Measurements from ENCODE around the gene WNT6.

The WNT6 gene

DNA sequence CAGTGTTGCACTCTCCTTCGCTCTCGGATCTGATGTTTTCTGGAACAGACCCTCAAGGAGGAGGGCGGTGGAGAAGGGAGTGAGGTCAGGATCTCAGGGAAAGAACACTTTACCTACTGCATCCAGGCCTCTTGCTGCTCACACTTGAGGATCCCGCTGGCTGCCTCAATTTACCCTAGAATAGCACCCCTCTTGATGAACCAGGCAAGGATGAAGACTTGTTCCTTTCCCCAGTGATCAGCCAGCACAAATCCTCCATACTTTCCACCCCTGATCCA is 35.2 kb downstream of the WNT6 start:
- H3K36me3 ChIP-seq (ENCODE audit: insufficient read depth, low read length) = no peaks in the 10 kb centered on the region
- H3K9me3 ChIP-seq (ENCODE audit: control insufficient read depth, insufficient read depth, low read length) = no peaks in the 10 kb centered on the region
- H3K9ac ChIP-seq (ENCODE audit: low read depth, low read length) = no peak overlapping the region; the same call in 1 of the 2 replicates
- peaks cover 26% of the 10 kb centered on the region for H3K4me1 ChIP-seq (ENCODE audit: insufficient read depth, low read length)

GRCh38 chr2:218895326-218895725 is 35.7 kb downstream of the WNT6 start:
- peaks cover 26% of the 10 kb centered on the region for H3K4me1 ChIP-seq (ENCODE audit: insufficient read depth, low read length)
- no peak overlapping the region for H3K9ac ChIP-seq (ENCODE audit: low read depth, low read length)
- no peaks in the 10 kb centered on the region for H3K9me3 ChIP-seq (ENCODE audit: control insufficient read depth, insufficient read depth, low read length)
- no peaks in the 10 kb centered on the region for H3K36me3 ChIP-seq (ENCODE audit: insufficient read depth, low read length)

GRCh38 chr2:218895759-218896500 is 36.3 kb downstream of the WNT6 start:
- peak overlapping the region; percentile 46; the same call in 1 of the 2 replicates for H3K9ac ChIP-seq (ENCODE audit: low read depth, low read length)
- peaks cover 26% of the 10 kb centered on the region for H3K4me1 ChIP-seq (ENCODE audit: insufficient read depth, low read length)
- H3K36me3 ChIP-seq (ENCODE audit: insufficient read depth, low read length) = no peaks in the 10 kb centered on the region
- H3K9me3 ChIP-seq (ENCODE audit: control insufficient read depth, insufficient read depth, low read length) = no peaks in the 10 kb centered on the region

GRCh38 chr2:218896501-218897393 is 37.1 kb downstream of the WNT6 start:
- peaks cover 26% of the 10 kb centered on the region for H3K4me1 ChIP-seq (ENCODE audit: insufficient read depth, low read length)
- no peaks in the 10 kb centered on the region for H3K9me3 ChIP-seq (ENCODE audit: control insufficient read depth, insufficient read depth, low read length)
- H3K9ac ChIP-seq (ENCODE audit: low read depth, low read length) = peak overlapping the region; percentile 46; the same call in 1 of the 2 replicates
- H3K36me3 ChIP-seq (ENCODE audit: insufficient read depth, low read length) = no peaks in the 10 kb centered on the region

GRCh38 chr2:218897394-218898108 is 37.9 kb downstream of the WNT6 start:
- H3K9ac ChIP-seq (ENCODE audit: low read depth, low read length) = peak overlapping the region; percentile 46; the same call in 1 of the 2 replicates
- peaks cover 26% of the 10 kb centered on the region for H3K4me1 ChIP-seq (ENCODE audit: insufficient read depth, low read length)
- H3K36me3 ChIP-seq (ENCODE audit: insufficient read depth, low read length) = no peaks in the 10 kb centered on the region
- H3K9me3 ChIP-seq (ENCODE audit: control insufficient read depth, insufficient read depth, low read length) = no peaks in the 10 kb centered on the region

DNA sequence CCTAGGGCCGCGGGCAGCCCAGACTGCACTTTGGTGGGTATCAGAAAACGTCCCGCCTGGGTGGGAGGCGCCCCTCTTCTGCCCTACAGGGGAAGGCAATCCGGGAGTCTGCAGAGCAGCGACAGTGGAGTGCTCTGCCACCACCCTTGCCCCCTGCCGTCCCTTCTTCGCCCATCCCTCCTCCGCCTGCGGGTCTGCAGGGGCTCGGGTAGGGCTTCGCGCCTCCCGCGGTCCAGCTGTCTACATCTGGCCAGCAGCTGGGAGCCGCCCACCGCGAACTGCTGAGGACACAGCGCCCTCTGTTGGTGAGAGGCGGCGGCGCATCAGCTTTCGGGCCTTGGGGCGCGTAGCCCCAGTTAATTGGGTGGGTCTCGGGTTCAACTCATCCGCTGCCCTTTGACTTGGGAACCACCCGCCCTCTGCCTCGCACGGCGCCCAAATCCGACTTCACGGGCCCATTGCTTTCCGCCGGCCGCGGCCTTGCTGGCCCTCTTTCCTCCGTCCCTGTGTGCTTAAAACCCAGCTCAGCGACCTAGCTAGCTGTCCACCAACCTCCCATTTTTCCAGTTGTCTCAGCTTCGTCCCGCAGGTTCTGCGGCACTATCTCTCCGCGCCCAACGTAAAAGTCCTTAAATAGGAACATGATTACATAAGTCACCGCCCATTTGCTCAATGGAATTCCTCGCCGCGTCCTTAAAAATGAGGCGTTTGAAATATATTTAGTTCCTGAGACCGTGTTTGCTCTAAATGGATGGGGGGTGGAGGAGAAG is 38.7 kb downstream of the WNT6 start:
- Histone ChIP-seq H3K9ac (ENCODE audit: low read depth, low read length) (peak overlapping the region; percentile 46; the same call in 1 of the 2 replicates), H3K36me3 (ENCODE audit: insufficient read depth, low read length) (no peaks in the 10 kb centered on the region), H3K4me1 (ENCODE audit: insufficient read depth, low read length) (peaks cover 26% of the 10 kb centered on the region), H3K9me3 (ENCODE audit: control insufficient read depth, insufficient read depth, low read length) (no peaks in the 10 kb centered on the region)

GRCh38 chr2:218899147-218899546 is 39.5 kb downstream of the WNT6 start:
- Histone ChIP-seq H3K9me3 (ENCODE audit: control insufficient read depth, insufficient read depth, low read length) (no peaks in the 10 kb centered on the region), H3K36me3 (ENCODE audit: insufficient read depth, low read length) (no peaks in the 10 kb centered on the region), H3K4me1 (ENCODE audit: insufficient read depth, low read length) (peaks cover 20% of the 10 kb centered on the region), H3K9ac (ENCODE audit: low read depth, low read length) (no peak overlapping the region)

DNA sequence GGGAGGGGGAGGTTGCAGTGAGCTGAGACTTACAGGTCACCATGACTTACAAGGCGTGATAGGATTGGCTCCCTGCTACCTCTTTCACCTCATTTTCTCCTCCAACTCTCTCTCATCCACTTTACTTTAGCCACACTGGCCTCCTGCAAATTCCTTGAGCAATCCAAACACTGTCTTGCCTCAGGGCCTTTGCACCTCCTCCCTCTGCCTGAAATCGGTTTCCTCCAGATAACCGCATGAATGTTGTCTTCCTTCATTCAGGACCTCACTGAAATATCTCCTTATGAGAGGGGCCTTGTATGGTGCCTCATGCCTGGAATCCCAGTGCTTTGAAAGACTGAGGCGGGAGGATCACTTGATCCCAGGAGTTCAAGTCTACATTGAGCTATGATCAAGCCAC is 42.8 kb downstream of the WNT6 start:
- H3K9me3 ChIP-seq (ENCODE audit: control insufficient read depth, insufficient read depth, low read length) = no peaks in the 10 kb centered on the region
- H3K9ac ChIP-seq (ENCODE audit: low read depth, low read length) = no peak overlapping the region
- H3K36me3 ChIP-seq (ENCODE audit: insufficient read depth, low read length) = no peaks in the 10 kb centered on the region

GRCh38 chr2:218904176-218904575 is 44.6 kb downstream of the WNT6 start:
- Histone ChIP-seq H3K9me3 (ENCODE audit: control insufficient read depth, insufficient read depth, low read length) (no peaks in the 10 kb centered on the region), H3K4me1 (ENCODE audit: insufficient read depth, low read length) (no peaks in the 10 kb centered on the region), H3K9ac (ENCODE audit: low read depth, low read length) (no peak overlapping the region), H3K36me3 (ENCODE audit: insufficient read depth, low read length) (no peaks in the 10 kb centered on the region)

More for the DNA sequence above, 42.8 kb downstream of the WNT6 start:
- no peaks in the 10 kb centered on the region for H3K4me1 ChIP-seq (ENCODE audit: insufficient read depth, low read length)

- no peaks in the 10 kb centered on the region for H3K36me3 ChIP-seq (ENCODE audit: insufficient read depth, low read length)
- H3K9me3 ChIP-seq (ENCODE audit: control insufficient read depth, insufficient read depth, low read length) = no peaks in the 10 kb centered on the region
- peaks cover 6% of the 10 kb centered on the region for H3K4me1 ChIP-seq (ENCODE audit: insufficient read depth, low read length)
- H3K9ac ChIP-seq (ENCODE audit: low read depth, low read length) = peak overlapping the region; percentile 72
Observed at GRCh38 chr2:218908721-218909619, 49.4 kb downstream of the WNT6 start.

DNA sequence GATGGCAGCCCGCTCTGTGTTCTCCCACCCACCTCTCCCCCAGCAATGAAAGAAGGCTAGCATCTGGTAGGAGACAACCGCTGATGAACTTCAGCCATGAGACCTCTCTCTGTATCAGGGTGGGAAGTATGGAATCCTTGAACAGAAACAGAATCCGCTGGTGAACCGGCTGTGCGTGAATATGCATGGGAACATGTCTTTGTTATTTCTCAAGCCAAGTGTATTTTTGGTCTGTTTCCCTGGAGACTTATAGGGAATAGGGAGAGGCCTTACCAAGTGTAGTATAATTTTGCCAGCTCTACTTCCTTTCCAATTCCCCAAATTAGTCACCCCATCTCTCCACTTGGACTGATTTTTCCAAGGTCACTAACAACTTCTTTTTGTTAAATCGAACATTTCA is 51.1 kb downstream of the WNT6 start:
- Histone ChIP-seq H3K4me1 (ENCODE audit: insufficient read depth, low read length) (peaks cover 6% of the 10 kb centered on the region), H3K9me3 (ENCODE audit: control insufficient read depth, insufficient read depth, low read length) (no peaks in the 10 kb centered on the region), H3K36me3 (ENCODE audit: insufficient read depth, low read length) (no peaks in the 10 kb centered on the region), H3K9ac (ENCODE audit: low read depth, low read length) (no peak overlapping the region; the same call in 1 of the 2 replicates)

- H3K36me3 ChIP-seq (ENCODE audit: insufficient read depth, low read length) = no peaks in the 10 kb centered on the region; the same call in 1 of the 2 replicates
- no peaks in the 10 kb centered on the region for H3K4me1 ChIP-seq (ENCODE audit: insufficient read depth, low read length)
- H3K9me3 ChIP-seq (ENCODE audit: control insufficient read depth, insufficient read depth, low read length) = no peaks in the 10 kb centered on the region
- H3K9ac ChIP-seq (ENCODE audit: low read depth, low read length) = no peak overlapping the region
Observed at GRCh38 chr2:218920504-218920903, 60.9 kb downstream of the WNT6 start.

Measured in ES-I3 (cell line).